Activated CD8-positive, alpha-beta memory T cell treated with anti-CD3 and anti-CD28 coated beads, Interleukin-2, amount 10 ng/mL, durations not matched to agents 7 days and 5 days (primary cell): ENCODE results near the gene MMAA. TPM values are rescaled to one million over a fixed set of nuclear protein-coding genes. Genes with fewer than 3 reads are reported as not detected.
A peak's percentile ranks its signal among the peaks of the same experiment; 100 is the strongest.
"Not testable (repeated sequence)": the region's sequence is repeated elsewhere in the genome, so short reads cannot be mapped to it uniquely, and the experiment has no call there.

Source experiments
- ATAC-seq: fragments of 150-1000 bp; cut with Tn5 transposase; one replicate; pipeline ENCODE4 v1.10.0; 2021; ENCODE audit warnings: moderate library complexity
- CTCF ChIA-PET: fragments of 350-600 bp; sonication (Branson Sonifier 250); formaldehyde crosslinking; loops from one replicate; lab custom pipeline; 2021; ENCODE audit warnings: antibody characterized with exemption; lab: Charles Lee
- DNase-seq: peaks from one replicate; pipeline ENCODE4 v3.0.0-alpha.2; 2020
- H3K27ac Mint-ChIP-seq: one replicate; pipeline ENCODE4 v1.8.0; 2021; ENCODE audit warnings: mild to moderate bottlenecking, mixed read lengths
- H3K27me3 Mint-ChIP-seq: one replicate; pipeline ENCODE4 v1.8.0; 2021; ENCODE audit warnings: mixed read lengths
- H3K36me3 Mint-ChIP-seq: one replicate; pipeline ENCODE4 v1.8.0; 2021; ENCODE audit warnings: mild to moderate bottlenecking, mixed read lengths
- H3K4me1 Mint-ChIP-seq: one replicate; pipeline ENCODE4 v1.8.0; 2021; ENCODE audit warnings: mixed read lengths
- H3K4me3 Mint-ChIP-seq: one replicate; pipeline ENCODE4 v1.8.0; 2021; ENCODE audit warnings: mild to moderate bottlenecking, moderate library complexity, mixed read lengths
- H3K9me3 Mint-ChIP-seq: one replicate; pipeline ENCODE4 v1.8.0; 2022; ENCODE audit warnings: low read depth, mixed read lengths
- total RNA-seq, 2 experiments: library from RNA; stranded (reverse); gene quantifications; one replicate each; pipeline ENCODE4 v1.2.3, GENCODE V29; 2021

MMAA gene
- total RNA-seq, 2 experiments from 2014 or later = 12.0 to 13.5 TPM

- CTCF ChIA-PET = no interaction called here
- no peaks in the 10 kb centered on the region for H3K27me3 Mint-ChIP-seq
- no peak overlapping the region for H3K27ac Mint-ChIP-seq
- H3K4me3 Mint-ChIP-seq = no peak overlapping the region
- peaks cover 13% of the 10 kb centered on the region for H3K4me1 Mint-ChIP-seq
- no peak for ATAC-seq
- no peaks in the 10 kb centered on the region for H3K9me3 Mint-ChIP-seq
- no peaks in the 10 kb centered on the region for H3K36me3 Mint-ChIP-seq
- no peak for DNase-seq
Measured at GRCh38 chr4:145614233-145614610, 5.0 kb upstream of the MMAA start.

- Mint-ChIP-seq H3K4me1 (peaks cover 38% of the 10 kb centered on the region), H3K9me3 (peaks cover 3% of the 10 kb centered on the region), H3K4me3 (peak overlapping the region; percentile 97), H3K36me3 (peaks cover 14% of the 10 kb centered on the region), H3K27me3 (no peaks in the 10 kb centered on the region), H3K27ac (peak overlapping the region; percentile 99)
- CTCF ChIA-PET = interaction anchor here (0.9 to 2.1 kb wide), 6 partner anchors 8 to 463 kb away, joined by 3 to 14 read pairs (median 3); partner anchors contain the start of gene ZNF827
- DNase-seq (no peak), ATAC-seq (no peak)
Measured at GRCh38 chr4:145618210-145618931, 814 bp upstream of the MMAA start.

- peaks cover 43% of the 10 kb centered on the region for H3K4me1 Mint-ChIP-seq
- CTCF ChIA-PET = interaction anchor here (1.0 to 1.4 kb wide), 4 partner anchors 9 to 903 kb away, joined by 3 read pairs; no protein-coding TSS in a partner anchor
- peak; percentile 55 for ATAC-seq
Measured at GRCh38 chr4:145619639-145619996, 433 bp downstream of the MMAA start.

GRCh38 chr4:145622067-145622466 lies 2.9 kb downstream of the MMAA start:
- peaks cover 51% of the 10 kb centered on the region for H3K4me1 Mint-ChIP-seq
- H3K4me3 Mint-ChIP-seq, DNase-seq, H3K27ac Mint-ChIP-seq, H3K27me3 Mint-ChIP-seq, H3K9me3 Mint-ChIP-seq, ATAC-seq: not testable (repeated sequence)
- CTCF ChIA-PET = interaction anchor here (1.4 kb wide), 1 partner anchor 22 kb away, joined by 3 read pairs; no protein-coding TSS in a partner anchor
- peaks cover 25% of the 10 kb centered on the region for H3K36me3 Mint-ChIP-seq

More at GRCh38 chr4:145619639-145619996, 433 bp downstream of the MMAA start:
- DNase-seq = peak; percentile 81
- Mint-ChIP-seq H3K4me3 (peak overlapping the region; percentile 97), H3K36me3 (peaks cover 18% of the 10 kb centered on the region), H3K27ac (peak overlapping the region; percentile 99), H3K9me3 (peaks cover 3% of the 10 kb centered on the region), H3K27me3 (no peaks in the 10 kb centered on the region)

GRCh38 chr4:145623831-145624230 lies 4.6 kb downstream of the MMAA start:
- CTCF ChIA-PET = interaction anchor here (1.1 kb wide), 1 partner anchor 469 kb away, joined by 3 read pairs; no protein-coding TSS in a partner anchor
- H3K4me3 Mint-ChIP-seq = no peak overlapping the region
- ATAC-seq (no peak), DNase-seq (no peak)
- H3K4me1 Mint-ChIP-seq = peaks cover 42% of the 10 kb centered on the region
- H3K27ac Mint-ChIP-seq = peak overlapping the region; percentile 68
- peaks cover 3% of the 10 kb centered on the region for H3K9me3 Mint-ChIP-seq
- peaks cover 33% of the 10 kb centered on the region for H3K36me3 Mint-ChIP-seq
- no peaks in the 10 kb centered on the region for H3K27me3 Mint-ChIP-seq

- no peak overlapping the region for H3K27ac Mint-ChIP-seq
- H3K9me3 Mint-ChIP-seq = peaks cover 3% of the 10 kb centered on the region
- ATAC-seq (no peak), DNase-seq (no peak)
- H3K4me3 Mint-ChIP-seq = no peak overlapping the region
- peaks cover 32% of the 10 kb centered on the region for H3K4me1 Mint-ChIP-seq
- peaks cover 41% of the 10 kb centered on the region for H3K36me3 Mint-ChIP-seq
- CTCF ChIA-PET = interaction anchor here (0.9 to 1.9 kb wide), 3 partner anchors 9 to 16 kb away, joined by 3 to 8 read pairs (median 3); no protein-coding TSS in a partner anchor
- H3K27me3 Mint-ChIP-seq = no peaks in the 10 kb centered on the region
Measured at GRCh38 chr4:145625677-145626622, 6.8 kb downstream of the MMAA start.

GRCh38 chr4:145626623-145626982 lies 7.4 kb downstream of the MMAA start:
- Mint-ChIP-seq H3K9me3 (peaks cover 3% of the 10 kb centered on the region), H3K27me3 (no peaks in the 10 kb centered on the region), H3K27ac (no peak overlapping the region), H3K4me3 (no peak overlapping the region), H3K4me1 (peaks cover 25% of the 10 kb centered on the region), H3K36me3 (peaks cover 42% of the 10 kb centered on the region)
- CTCF ChIA-PET = interaction anchor here (1.9 kb wide), 1 partner anchor 10 kb away, joined by 8 read pairs; no protein-coding TSS in a partner anchor
- DNase-seq (no peak), ATAC-seq (no peak)

- Mint-ChIP-seq H3K4me1 (peaks cover 14% of the 10 kb centered on the region), H3K27ac (no peak overlapping the region), H3K27me3 (no peaks in the 10 kb centered on the region), H3K4me3 (no peak overlapping the region), H3K36me3 (peaks cover 32% of the 10 kb centered on the region), H3K9me3 (no peaks in the 10 kb centered on the region)
- no peak for ATAC-seq
- CTCF ChIA-PET = no interaction called here
- no peak for DNase-seq
Measured at GRCh38 chr4:145635117-145635516, 15.9 kb downstream of the MMAA start.

GRCh38 chr4:145635630-145636029 lies 16.4 kb downstream of the MMAA start:
- Mint-ChIP-seq H3K9me3 (no peaks in the 10 kb centered on the region), H3K4me3 (no peak overlapping the region), H3K27me3 (no peaks in the 10 kb centered on the region), H3K36me3 (peaks cover 33% of the 10 kb centered on the region), H3K4me1 (peaks cover 14% of the 10 kb centered on the region), H3K27ac (no peak overlapping the region)
- DNase-seq = no peak
- ATAC-seq = no peak
- CTCF ChIA-PET = no interaction called here

GRCh38 chr4:145639186-145639698 lies 20.1 kb downstream of the MMAA start:
- Mint-ChIP-seq H3K4me3 (no peak overlapping the region), H3K27ac (no peak overlapping the region), H3K4me1 (peaks cover 16% of the 10 kb centered on the region), H3K9me3 (no peaks in the 10 kb centered on the region), H3K36me3 (peaks cover 24% of the 10 kb centered on the region), H3K27me3 (no peaks in the 10 kb centered on the region)
- DNase-seq (no peak), ATAC-seq (no peak)
- CTCF ChIA-PET = no interaction called here

- H3K27me3 Mint-ChIP-seq, H3K4me1 Mint-ChIP-seq, DNase-seq, CTCF ChIA-PET, H3K27ac Mint-ChIP-seq, H3K9me3 Mint-ChIP-seq, H3K4me3 Mint-ChIP-seq, ATAC-seq: not testable (repeated sequence)
- H3K36me3 Mint-ChIP-seq = peaks cover 22% of the 10 kb centered on the region
Measured at GRCh38 chr4:145640236-145640635, 21.1 kb downstream of the MMAA start.

GRCh38 chr4:145643295-145643694 lies 24.1 kb downstream of the MMAA start:
- Mint-ChIP-seq H3K4me3 (no peak overlapping the region), H3K27ac (no peak overlapping the region), H3K9me3 (no peaks in the 10 kb centered on the region), H3K36me3 (peaks cover 28% of the 10 kb centered on the region), H3K27me3 (no peaks in the 10 kb centered on the region), H3K4me1 (peaks cover 4% of the 10 kb centered on the region)
- ATAC-seq (no peak), DNase-seq (no peak)
- CTCF ChIA-PET = interaction anchor here (1.3 kb wide), 1 partner anchor 27 kb away, joined by 4 read pairs; no protein-coding TSS in a partner anchor

GRCh38 chr4:145644699-145645098 lies 25.5 kb downstream of the MMAA start:
- ATAC-seq (no peak), DNase-seq (no peak)
- Mint-ChIP-seq H3K9me3 (no peaks in the 10 kb centered on the region), H3K4me3 (no peak overlapping the region), H3K27ac (no peak overlapping the region), H3K4me1 (peaks cover 2% of the 10 kb centered on the region), H3K27me3 (no peaks in the 10 kb centered on the region), H3K36me3 (peaks cover 22% of the 10 kb centered on the region)
- CTCF ChIA-PET = interaction anchor here (1.0 kb wide), 1 partner anchor 22 kb away, joined by 3 read pairs; no protein-coding TSS in a partner anchor
